Measurements from ENCODE around the gene CDX1. TPM values are rescaled to one million over a fixed set of nuclear protein-coding genes. Genes with fewer than 3 reads are reported as not detected.
"Not testable (repeated sequence)": the region's sequence is repeated elsewhere in the genome, so short reads cannot be mapped to it uniquely, and the experiment has no call there.

CDX1 gene
- total RNA-seq, 2 experiments from 2014 or later, result not detected

DNA sequence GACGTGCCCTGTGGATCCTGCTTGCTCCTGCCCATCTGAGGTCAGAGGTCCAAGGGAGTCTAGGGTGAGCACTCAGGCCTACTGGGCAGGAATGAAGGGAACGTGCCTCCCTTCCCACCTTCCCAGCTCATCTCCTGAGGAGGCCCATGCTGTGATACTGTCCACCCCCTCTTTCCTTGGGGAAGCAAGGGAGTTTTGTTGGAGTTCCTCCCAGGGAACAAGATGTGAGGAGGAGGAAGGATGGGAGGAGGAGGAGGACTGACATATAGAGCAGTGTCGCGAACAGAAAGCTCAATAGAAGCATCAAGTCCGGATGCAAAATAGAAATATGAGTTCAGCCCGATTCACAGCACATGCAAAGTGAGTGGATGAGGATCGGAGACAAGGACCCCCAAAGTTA, 64.3 kb downstream of the CDX1 start:
- no peaks in the 10 kb centered on the region for H3K4me1 Mint-ChIP-seq
- DNase-seq (no peak), ATAC-seq (no peak)
- no peaks in the 10 kb centered on the region for H3K27me3 Mint-ChIP-seq
- POLR2A ChIA-PET, result no interaction called here
- intact Hi-C loops (cut with DNase I, micrococcal nuclease), result no loop called here
- no peak overlapping the region for H3K27ac Mint-ChIP-seq
- CTCF ChIA-PET, result interaction anchor here (1.1 to 1.7 kb wide), 2 partner anchors 12 to 56 kb away, joined by 3 to 7 read pairs; no protein-coding TSS in a partner anchor
- no peaks in the 10 kb centered on the region for H3K36me3 Mint-ChIP-seq (ENCODE audit: low read depth)
- no peaks in the 10 kb centered on the region for H3K9me3 Mint-ChIP-seq (ENCODE audit: low read depth)
- no peak overlapping the region for H3K4me3 Mint-ChIP-seq

DNA sequence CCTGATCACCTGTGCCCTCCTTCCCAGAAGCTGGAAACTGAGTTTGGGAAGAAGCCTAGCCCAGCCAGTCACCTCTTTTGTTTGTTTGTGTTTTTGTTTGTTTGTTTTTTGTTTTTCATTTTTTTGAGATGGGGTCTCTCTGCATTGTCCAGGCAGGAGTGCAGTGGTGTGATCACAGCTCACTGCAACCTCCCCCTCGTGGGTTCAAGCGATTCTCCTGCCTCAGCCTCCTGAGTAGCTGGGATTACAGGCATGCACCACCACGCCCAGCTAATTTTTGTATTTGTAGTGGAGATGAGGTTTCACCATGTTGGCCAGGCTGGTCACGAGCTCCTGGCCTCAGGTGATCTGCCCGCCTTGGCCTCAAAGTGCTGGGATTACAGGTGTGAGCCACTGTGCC, 67.1 kb downstream of the CDX1 start:
- ATAC-seq; H3K9me3 Mint-ChIP-seq (ENCODE audit: low read depth); DNase-seq; H3K4me1 Mint-ChIP-seq; H3K27me3 Mint-ChIP-seq; H3K27ac Mint-ChIP-seq; H3K4me3 Mint-ChIP-seq; intact Hi-C loops (cut with DNase I, micrococcal nuclease); H3K36me3 Mint-ChIP-seq (ENCODE audit: low read depth): not testable (repeated sequence)
- POLR2A ChIA-PET, result interaction anchor here (0.5 kb wide), 1 partner anchor 9 kb away, joined by 3 read pairs; no protein-coding TSS in a partner anchor
- CTCF ChIA-PET, result interaction anchor here (1.7 to 2.1 kb wide), 2 partner anchors 16 to 117 kb away, joined by 6 read pairs; no protein-coding TSS in a partner anchor

Other genes with a start within 250 kb of the CDX1 start
- not detected for gene PDE6A, start 222.0 kb upstream of the CDX1 start, total RNA-seq
- gene SLC26A2, start 206.0 kb upstream of the CDX1 start, total RNA-seq, result 1 to 10 TPM; 3.9 to 5.3 TPM
- 1 to 10 TPM; 2.5 to 2.6 TPM for gene TIGD6, start 166.1 kb upstream of the CDX1 start, total RNA-seq
- 10 to 100 TPM; 27.2 to 30.5 TPM for gene HMGXB3, start 166.0 kb upstream of the CDX1 start, total RNA-seq
- gene CSF1R, start 80.2 kb upstream of the CDX1 start, total RNA-seq, result under 1 TPM; 0.41 to 0.76 TPM
- gene PDGFRB, start 10.9 kb upstream of the CDX1 start, total RNA-seq, result not detected
- not detected for gene SLC6A7, start 23.3 kb downstream of the CDX1 start, total RNA-seq
- not detected for gene CAMK2A, start 123.0 kb downstream of the CDX1 start, total RNA-seq
- not detected for gene ARSI, start 136.1 kb downstream of the CDX1 start, total RNA-seq
- 100 to 1,000 TPM; 113 to 145 TPM for gene TCOF1, start 190.9 kb downstream of the CDX1 start, total RNA-seq
- 100 to 1,000 TPM; 217 to 290 TPM for gene CD74, start 246.1 kb downstream of the CDX1 start, total RNA-seq